Measurements from ENCODE around the gene RILPL1. TPM values are rescaled to one million over a fixed set of nuclear protein-coding genes. Genes with fewer than 3 reads are reported as not detected.

RILPL1 gene
- total RNA-seq, 3 donors from 2014 or later = 14.4 to 15.1 (median 14.7) TPM

DNA sequence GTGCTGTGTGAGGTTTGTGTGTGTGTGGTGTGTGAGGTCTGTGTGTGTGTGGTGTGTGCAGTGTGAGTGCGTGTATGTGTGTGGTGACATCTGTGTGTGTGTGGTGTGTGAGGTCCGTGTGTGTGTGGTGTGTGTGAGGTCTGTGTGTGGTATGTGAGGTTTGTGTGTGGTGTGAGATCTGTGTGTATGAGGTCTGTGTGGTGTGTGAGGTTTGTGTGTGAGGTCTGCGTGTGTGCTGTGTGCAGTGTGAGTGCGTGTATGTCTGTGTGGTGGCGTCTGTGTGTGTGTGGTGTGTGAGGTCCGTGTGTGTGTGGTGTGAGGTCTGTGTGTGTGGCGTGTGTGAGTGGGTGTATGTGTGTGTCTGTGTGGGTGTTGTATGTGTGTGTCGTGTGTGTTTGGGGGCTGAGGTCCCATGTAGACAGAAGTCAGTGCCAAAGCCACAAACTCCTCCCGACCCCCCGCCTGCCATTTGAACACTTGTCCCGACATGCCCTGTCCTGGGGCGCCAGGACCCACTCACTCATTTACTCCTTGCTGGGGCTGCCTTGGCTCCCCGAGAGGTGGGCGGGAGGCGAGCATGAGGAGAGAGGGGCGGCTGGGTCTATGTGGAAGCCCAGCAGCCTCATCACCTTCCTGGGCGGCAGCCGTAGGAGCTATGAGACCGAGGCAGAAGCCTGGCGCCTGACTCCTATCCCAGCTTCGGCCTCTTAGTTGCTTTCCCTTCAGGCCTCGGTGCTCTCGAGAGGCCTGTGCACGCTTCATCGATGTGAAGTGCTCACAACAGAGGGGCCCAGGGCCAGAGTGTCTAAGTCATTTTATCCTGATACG is 20.5 kb downstream of the RILPL1 start:
- intact Hi-C loops (cut with DNase I; ENCODE audit: low total_unique reads) = no loop called here
- no peak for DNase-seq (ENCODE audit: low spot score in 2 of 2)
- Histone ChIP-seq H3K4me1 (no peaks in the 10 kb centered on the region), H3K4me3 (no peak overlapping the region), H3K9me3 (no peaks in the 10 kb centered on the region), H3K27me3 (no peaks in the 10 kb centered on the region), H3K27ac (peak overlapping the region; percentile 38 to 42), H3K36me3 (no peaks in the 10 kb centered on the region)
- TF ChIP-seq, protein P1, sequence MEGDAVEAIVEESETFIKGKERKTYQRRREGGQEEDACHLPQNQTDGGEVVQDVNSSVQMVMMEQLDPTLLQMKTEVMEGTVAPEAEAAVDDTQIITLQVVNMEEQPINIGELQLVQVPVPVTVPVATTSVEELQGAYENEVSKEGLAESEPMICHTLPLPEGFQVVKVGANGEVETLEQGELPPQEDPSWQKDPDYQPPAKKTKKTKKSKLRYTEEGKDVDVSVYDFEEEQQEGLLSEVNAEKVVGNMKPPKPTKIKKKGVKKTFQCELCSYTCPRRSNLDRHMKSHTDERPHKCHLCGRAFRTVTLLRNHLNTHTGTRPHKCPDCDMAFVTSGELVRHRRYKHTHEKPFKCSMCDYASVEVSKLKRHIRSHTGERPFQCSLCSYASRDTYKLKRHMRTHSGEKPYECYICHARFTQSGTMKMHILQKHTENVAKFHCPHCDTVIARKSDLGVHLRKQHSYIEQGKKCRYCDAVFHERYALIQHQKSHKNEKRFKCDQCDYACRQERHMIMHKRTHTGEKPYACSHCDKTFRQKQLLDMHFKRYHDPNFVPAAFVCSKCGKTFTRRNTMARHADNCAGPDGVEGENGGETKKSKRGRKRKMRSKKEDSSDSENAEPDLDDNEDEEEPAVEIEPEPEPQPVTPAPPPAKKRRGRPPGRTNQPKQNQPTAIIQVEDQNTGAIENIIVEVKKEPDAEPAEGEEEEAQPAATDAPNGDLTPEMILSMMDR (IDR thresholded peaks at IDR 0.05) = no peak
- TF ChIP-seq POLR2AphosphoS5 (IDR thresholded peaks at IDR 0.05) = no peak
- TF ChIP-seq POLR2A (IDR thresholded peaks at IDR 0.05) = no peak

DNA sequence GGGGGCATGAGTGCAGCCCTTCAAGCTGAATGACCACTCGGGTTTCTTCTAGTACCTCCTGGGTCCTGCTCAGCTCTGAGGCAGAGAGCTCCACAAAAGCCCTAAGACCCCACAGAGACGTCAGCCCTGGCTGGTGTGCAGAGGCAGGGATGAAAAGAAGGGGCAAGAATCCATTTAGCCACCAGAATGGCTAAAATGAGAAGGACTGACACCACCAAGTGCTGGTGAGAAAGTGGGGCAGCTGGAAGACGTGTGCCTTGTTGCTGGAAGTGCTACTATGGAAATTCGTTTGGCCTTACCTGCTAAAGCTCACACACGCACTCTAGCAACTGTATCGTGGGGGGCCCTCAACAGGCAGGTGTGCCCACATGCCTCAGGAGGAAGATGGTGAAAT is 26.7 kb downstream of the RILPL1 start:
- DNase-seq (ENCODE audit: low spot score in 2 of 2) = no peak
- H3K4me3 ChIP-seq = no peak overlapping the region
- no peaks in the 10 kb centered on the region for H3K36me3 ChIP-seq
- no peak overlapping the region for H3K27ac ChIP-seq
- no peaks in the 10 kb centered on the region for H3K9me3 ChIP-seq
- no peak for TF ChIP-seq POLR2AphosphoS5 (IDR thresholded peaks at IDR 0.05)
- TF ChIP-seq POLR2A (IDR thresholded peaks at IDR 0.05) = no peak
- TF ChIP-seq, protein P1 (IDR thresholded peaks at IDR 0.05) = no peak
- no peaks in the 10 kb centered on the region for H3K4me1 ChIP-seq
- intact Hi-C loops (cut with DNase I; ENCODE audit: low total_unique reads) = loop anchor here (5.0 kb wide), 1 partner anchor 1585 kb away; no protein-coding TSS in a partner anchor
- no peaks in the 10 kb centered on the region for H3K27me3 ChIP-seq

DNA sequence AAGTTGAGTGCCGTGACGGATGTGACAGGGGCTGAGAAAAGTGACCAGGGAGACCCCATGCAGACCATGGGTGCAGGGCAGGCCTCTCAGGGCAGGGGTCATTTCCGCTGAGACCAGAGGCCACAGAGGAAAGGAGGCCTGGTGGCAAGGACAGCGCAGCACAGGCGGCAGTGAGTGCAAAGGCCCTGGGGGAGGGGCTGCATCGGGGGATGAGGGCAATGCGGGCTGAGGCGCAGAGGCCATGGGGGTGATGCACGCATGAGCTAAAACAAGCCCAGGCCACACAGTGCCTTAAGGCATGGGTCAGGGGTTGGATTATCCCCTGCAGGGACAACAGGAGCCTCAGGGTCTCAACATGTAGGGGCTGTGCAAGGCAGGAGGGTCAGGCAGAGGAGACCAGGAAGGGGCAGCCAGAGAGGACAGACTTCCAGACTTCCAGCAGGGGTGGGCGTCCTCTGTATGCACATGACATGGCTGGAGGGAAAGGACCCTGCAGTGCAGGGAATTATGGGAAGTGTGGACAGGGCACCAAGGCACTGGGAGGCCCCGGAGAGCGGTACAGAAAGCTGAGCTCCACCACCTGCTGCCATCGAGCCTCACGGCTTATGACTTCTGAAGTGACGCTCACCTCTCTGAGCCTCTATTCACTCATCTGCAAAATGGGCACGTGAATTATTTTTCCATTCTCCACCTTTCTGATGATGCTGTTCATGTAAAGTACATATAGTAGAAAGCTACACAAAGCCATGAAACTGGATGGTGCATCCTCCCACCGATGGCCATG is 27.3 kb downstream of the RILPL1 start:
- TF ChIP-seq POLR2AphosphoS5 (IDR thresholded peaks at IDR 0.05) (no peak), POLR2A (IDR thresholded peaks at IDR 0.05) (no peak)
- TF ChIP-seq, protein P1 (IDR thresholded peaks at IDR 0.05) = no peak
- no peaks in the 10 kb centered on the region for H3K36me3 ChIP-seq
- DNase-seq (ENCODE audit: low spot score in 2 of 2) = no peak
- no peaks in the 10 kb centered on the region for H3K4me1 ChIP-seq
- no peak overlapping the region for H3K27ac ChIP-seq
- H3K9me3 ChIP-seq = no peaks in the 10 kb centered on the region
- intact Hi-C loops (cut with DNase I; ENCODE audit: low total_unique reads) = loop anchor here (5.0 kb wide), 1 partner anchor 1584 kb away; no protein-coding TSS in a partner anchor
- H3K4me3 ChIP-seq = no peak overlapping the region
- H3K27me3 ChIP-seq = no peaks in the 10 kb centered on the region

DNA sequence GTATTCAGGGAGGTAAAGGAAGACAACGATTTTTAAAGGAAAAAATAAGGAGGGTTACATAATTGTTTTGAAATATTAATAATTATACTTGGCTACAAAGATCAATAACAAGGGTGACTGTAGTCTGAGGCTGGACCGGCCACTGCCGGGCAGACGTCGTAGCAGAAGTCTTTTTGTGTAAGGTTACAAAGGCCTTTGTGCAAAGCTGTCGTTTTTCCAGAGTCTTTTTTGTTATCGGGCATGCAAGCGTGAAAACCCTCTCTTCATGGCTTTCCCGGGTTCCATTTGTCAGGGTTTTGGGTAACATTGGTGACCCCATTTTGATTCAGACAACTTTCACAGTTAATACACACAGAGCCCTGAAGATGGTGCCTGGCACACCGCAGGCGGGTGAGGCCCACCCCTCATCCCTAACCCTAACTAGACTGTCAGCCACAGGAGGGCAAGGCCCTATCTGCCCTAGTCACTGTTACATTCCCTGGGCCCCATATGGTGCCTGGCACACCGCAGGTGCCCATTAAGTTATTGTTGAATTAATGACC is 31.3 kb downstream of the RILPL1 start:
- Histone ChIP-seq H3K9me3 (no peaks in the 10 kb centered on the region), H3K27ac (no peak overlapping the region), H3K4me3 (no peak overlapping the region), H3K27me3 (no peaks in the 10 kb centered on the region), H3K36me3 (no peaks in the 10 kb centered on the region), H3K4me1 (no peaks in the 10 kb centered on the region)
- intact Hi-C loops (cut with DNase I; ENCODE audit: low total_unique reads) = no loop called here
- TF ChIP-seq POLR2AphosphoS5 (IDR thresholded peaks at IDR 0.05) (no peak), POLR2A (IDR thresholded peaks at IDR 0.05) (no peak)
- TF ChIP-seq, protein P1 (IDR thresholded peaks at IDR 0.05) = no peak
- DNase-seq (ENCODE audit: low spot score in 2 of 2) = no peak
